HG02571 (cell line): ENCODE measurements around the gene FYN.

Experiments used
- ATAC-seq: cut with Tn5 transposase; IDR thresholded peaks from one replicate; pipeline ENCODE4 v1.9.1; 2021; ENCODE audit warnings: mild to moderate bottlenecking, moderate library complexity; ENCODE audit not compliant: unreplicated experiment

The FYN gene

DNA sequence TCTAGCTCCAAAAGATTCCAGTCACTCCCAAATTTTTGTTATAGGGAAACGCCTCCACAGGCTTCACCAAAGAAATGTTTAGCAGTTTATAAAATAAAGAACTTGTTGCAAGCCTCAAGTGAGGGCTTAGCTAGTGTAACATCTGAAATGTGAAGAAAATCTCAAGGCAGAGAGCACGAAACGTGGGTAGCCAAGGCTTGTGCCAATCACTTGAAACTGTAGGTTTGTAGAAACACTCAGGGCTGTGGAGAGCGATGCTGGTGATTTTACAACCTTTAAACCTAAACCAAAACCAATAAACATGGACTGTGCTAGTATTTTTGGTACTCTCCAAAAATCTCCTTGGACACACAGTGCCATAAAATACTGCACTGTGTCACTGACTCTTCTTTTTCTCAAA, 159.4 kb downstream of the FYN start:
- no peak for ATAC-seq

DNA sequence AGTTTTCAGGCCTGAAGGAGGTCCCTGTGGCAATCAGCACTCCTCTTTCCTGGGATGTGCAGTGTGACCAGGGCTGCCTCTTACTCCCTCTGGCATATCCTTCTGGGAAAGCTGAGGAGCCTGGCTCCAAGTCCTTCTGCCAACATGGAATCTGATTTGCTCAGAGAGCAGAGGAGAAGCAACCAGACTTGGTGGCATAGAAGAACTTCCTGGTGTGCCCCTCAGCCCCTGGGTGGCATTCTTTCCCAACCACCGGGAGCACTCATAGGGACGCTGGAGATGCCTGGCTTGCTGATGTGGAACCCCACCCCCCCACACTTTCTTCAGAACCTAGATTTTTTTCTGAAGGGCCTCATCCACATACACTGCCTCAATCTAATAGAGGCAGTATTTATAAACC, 160.0 kb downstream of the FYN start:
- no peak for ATAC-seq

DNA sequence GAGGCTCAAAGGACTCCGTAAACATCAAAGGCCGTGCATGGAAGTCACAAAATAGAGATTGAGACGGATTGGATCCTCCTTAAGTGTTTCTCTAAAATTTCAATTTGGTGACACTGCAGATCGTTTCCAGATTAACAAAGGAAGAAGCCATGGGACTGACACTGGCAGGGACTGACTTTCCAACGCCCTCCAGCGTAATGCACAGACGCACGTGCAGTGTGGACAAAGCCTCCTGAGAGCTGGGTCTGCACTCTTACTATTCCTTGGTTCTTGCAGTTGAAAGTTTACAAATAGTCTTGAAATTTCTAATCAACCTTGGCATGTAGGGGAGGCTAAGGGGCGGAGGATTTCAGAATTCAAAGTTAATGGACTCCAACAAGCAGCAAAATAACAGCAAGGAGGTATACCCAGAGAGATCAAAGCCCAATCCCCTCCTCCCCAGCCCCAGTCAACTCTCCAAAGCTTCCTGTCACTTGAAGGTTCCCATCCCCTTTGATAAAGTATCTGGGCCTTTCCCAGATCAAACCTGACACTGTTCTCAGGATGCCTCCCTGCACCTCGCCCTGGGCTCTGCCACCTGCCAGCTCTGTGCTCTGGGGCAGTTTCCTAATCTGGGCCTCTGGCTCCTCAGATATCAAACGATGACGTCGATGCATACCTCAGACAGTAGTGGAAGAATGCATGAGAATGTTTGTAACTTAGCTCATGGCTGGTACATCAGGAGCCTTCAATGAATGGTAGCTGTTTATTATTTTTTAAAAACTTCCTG, 161.1 kb downstream of the FYN start:
- ATAC-seq, result no peak

DNA sequence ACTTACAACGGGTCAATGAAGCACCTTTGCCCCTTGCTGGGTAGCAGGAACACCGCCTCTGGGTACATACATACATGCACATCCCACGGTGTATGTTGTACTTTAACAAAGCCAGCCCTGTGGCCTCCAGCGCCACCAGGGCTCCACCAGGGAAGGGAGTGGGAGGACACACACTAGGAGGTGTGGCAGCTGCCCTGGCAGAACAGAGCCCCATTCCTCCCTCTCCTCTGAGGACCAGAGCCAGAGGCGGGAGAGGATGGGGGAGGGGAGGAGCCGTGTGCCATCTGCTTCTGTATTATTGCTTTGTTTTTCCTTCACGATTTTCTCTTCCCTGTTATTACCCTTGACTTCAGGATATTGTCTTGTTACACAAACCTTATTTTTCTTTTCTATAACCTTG, 161.8 kb downstream of the FYN start:
- ATAC-seq, result no peak

DNA sequence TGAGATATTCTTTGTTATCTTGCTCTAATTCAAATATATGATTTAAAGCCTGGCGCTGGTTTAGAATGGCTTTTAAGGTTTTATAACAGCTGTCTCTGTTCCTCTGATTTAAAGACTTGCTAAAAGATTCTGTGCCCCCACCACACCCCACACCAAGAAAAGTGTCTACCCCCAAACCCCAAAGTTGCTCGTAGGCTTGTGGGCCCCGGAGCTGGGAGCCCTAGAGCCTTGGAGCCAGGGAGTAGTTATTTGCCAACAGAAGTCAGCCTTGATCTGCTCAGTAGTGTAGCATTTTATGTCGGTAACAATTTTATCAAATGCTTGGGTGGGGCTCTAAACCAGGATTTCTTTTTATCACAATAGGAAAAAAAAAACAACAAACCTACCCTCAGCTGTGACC, 162.3 kb downstream of the FYN start:
- no peak for ATAC-seq

DNA sequence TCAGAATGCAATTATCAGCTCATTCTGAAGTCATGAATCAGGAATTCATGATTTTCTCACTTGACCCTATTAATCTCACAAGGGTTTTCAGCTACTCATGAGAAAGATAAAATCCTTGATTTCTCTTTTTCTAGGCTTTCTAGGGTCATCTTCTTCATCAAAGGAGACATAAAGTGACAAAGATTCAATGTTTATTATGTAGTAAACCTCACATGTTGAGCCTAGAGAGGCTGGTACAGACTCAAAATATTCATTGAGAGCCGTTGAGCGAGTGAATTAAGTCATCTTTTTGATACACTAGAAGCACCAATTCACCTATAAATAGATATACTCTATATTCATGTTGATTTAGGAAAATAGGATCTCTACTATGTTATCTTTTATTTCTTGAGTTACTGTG, 162.8 kb downstream of the FYN start:
- ATAC-seq, result no peak

DNA sequence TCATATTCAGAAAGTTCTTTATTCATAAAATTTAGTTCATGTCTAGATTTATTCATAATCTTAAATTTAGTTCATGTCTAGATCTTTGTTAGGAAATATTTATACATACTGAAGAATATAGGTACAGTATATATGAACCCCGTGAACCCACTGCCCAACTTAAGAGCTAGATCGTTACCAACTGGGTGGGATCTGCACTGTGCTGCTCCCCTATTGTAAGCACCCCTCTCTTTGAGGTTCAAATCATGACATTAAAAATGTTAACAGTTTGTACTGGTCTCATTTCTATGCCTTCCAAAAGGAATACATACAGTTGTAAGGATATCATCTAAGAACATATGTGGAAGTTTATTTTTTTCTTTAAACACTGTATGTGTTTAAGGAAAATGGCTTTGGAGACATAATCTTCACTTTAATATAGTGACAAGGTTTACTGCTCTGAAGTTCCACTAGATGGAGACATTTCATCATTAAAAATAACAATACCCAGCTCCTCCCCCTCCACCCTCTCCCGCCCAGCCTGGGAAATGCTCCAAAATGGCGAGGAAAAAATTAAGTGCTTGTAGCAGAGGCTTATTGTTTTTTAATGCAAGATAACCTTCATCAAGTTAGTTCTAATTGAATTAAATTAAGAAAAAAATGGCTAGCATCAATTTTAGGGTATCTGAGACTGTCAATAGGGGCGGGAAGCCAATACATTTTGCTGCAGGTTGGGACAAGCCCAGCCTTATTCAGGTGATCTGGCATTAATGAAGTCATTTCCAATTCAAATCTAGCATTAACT, 163.4 kb downstream of the FYN start:
- peak; percentile 89 for ATAC-seq

DNA sequence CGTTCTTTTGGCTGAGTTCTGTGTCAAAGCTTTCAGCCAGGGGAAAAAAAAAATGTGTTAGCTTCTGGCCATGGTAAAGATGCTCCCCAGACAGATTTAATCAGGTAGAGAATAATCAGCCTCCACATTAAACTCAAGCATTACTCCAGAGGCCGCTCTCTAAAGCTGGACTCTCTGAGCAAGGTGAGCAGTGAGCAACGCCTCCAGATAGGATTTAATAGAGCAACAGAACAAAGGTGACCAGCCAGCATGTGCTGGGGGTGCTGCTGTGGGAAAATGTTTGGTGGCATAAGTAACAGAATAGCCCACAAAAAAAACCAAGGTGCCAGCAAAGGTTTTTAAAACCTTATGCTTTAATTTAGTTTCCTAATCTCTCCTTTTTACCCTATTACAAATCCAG, 164.1 kb downstream of the FYN start:
- ATAC-seq, result no peak

DNA sequence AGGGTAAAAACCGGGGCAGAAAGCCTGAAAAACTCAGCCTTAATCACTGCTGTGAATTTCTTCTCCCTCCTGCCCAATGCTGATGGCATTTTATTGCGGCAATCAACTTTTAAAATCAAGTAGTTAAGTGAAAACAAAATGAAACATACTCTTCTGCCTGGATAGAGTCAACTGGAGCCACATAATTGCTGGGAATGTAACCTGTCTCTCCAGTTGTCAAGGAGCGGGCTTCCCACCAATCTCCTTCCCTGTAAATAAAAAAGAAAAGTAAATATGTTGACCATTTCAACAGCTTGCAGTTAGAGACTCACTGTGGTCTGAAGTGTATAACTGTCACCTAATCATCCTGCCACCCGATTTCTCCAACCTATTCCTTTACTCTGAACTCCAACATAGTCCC, 165.5 kb downstream of the FYN start:
- no peak for ATAC-seq

DNA sequence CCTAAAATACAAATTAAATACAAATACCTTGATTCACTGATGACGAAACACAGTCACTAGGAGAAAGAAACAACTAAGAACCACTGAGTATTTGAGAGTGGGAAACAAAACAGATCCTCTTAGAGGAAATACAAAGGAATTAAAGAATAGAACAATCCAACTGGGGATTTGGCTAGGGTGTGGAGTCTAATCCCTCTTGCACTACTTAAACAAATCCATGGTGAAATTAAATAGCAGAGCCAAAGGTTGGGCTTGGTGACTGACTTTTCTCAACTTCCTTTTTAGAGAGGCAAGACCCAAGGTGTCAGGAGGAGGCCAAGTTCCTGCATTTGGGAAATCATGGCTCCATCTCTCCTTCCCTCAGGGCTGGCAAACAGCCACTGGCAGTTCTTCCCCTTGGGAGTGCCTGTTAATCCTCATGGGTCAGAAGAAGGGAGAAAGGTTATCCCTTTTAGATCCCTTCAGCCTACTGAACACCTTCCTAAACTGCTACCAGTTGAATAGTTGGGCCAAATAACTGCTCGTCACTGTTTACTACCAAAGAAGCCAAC, 166.3 kb downstream of the FYN start:
- no peak for ATAC-seq

DNA sequence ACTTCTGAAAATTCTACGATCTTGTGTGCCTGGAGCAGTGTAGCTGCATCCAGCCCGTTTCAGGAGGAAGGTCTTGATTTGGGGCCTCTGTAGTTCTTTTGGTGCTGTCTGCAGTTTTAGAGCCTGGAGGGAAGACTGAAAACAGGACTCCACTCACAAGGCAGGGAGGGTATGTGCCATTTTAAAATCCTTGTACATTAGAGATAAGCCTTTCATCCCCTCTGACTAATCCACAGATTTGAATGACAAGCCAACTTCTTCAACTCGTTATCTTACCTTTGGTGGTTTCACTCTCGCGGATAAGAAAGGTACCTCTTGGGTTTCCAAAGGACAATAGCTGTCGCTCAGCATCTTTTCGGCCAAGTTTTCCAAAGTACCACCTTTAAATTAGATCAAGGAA, 169.5 kb downstream of the FYN start:
- no peak for ATAC-seq

DNA sequence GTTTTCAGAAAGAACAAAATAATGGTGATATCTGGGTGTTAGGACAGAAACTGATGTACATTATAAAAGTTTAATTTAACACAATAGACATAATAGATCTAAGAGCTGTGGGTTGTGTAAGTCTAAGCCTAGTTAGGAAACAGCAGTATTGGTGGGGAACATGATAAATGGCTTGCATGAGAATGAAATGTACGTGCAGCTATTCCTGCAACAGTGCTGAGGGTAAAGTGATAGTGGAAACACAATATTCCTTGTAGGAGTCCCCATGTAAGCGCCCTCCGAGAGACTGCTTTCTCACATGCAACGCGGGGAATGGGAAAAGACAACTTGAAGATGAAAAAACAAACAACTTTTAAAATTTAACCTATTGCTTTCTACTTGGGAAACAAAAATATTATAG, 171.0 kb downstream of the FYN start:
- ATAC-seq, result no peak

DNA sequence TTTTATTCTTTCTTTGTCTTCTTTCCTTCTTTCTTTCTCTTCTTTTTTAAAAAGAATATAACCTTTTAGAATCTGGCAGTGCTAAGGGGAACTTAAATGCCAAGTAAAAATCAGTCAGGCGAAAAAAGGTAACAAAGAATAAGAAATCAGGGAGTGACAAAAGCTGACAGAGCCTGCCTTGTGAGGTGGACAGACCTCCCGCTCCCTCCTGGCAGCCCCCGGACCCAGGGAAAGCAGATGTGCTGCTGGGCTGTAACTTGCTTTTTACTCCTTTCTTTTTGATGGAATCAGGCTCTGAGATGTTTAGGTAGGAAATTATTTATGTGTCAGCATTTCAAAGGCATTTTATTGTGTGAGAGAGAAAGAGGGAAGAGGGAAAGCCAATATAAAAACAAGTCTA, 172.1 kb downstream of the FYN start:
- no peak for ATAC-seq

DNA sequence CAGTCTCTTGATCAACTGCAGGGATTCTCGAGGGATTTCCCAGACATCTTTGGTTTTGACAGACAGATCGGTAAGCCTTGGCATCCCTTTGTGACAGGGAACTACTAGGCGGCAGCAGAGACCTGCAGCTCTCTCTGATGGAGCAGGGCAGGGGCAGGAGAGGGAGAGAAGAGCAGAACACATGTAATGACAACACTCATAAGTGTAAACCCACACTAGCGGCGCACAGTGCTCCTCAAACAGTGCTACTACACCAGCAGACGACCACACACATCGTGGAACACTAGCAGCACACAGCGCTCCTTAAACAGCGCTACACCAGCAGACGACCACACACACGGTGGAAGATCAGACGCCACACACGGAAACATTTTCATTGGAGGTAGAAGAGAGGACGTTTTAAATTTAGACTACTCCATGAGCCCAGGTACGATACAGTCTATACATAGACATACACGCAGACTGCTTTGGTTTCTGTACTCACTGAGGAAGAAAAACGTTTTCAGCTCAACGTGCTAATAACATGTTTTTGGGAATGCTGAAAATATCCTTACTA, 173.0 kb downstream of the FYN start:
- ATAC-seq, result no peak

DNA sequence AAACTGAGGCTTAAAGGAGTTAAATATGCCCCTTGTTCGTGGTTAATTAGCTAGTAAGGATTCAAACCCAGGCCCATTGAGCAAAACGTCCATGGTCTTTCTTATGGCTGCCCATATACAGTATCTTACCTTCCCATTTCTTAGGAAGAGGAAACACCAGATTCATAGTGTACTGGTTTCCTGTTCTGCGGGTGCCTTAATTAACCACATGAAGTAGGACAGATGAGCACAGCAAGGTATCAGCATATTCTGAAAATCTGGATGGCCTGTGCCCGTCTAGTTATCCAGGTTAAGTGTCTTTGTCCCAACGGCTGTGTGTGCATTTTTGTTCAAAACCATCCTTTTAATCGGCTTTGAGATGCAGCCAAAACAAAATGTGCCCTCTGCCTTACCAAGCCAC, 174.1 kb downstream of the FYN start:
- ATAC-seq, result no peak

DNA sequence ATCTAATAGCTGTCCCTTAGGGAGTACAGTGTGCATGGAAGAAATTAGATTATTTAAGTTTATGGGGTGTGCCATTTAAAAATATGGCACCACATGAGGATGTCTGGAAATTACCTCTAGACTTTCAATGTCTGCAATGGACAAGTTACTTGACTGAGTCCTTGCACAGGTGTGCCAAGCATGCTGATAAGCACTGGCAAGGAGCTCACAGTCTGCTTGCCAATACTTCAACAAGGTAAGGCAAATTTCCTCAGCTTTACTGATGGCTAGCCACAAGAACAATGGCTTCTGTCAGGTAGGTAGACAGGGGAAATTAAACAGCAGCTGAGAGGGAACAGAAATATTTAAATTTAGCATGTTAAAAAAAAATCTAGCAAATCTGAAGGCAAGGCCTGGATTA, 176.4 kb downstream of the FYN start:
- ATAC-seq, result no peak

DNA sequence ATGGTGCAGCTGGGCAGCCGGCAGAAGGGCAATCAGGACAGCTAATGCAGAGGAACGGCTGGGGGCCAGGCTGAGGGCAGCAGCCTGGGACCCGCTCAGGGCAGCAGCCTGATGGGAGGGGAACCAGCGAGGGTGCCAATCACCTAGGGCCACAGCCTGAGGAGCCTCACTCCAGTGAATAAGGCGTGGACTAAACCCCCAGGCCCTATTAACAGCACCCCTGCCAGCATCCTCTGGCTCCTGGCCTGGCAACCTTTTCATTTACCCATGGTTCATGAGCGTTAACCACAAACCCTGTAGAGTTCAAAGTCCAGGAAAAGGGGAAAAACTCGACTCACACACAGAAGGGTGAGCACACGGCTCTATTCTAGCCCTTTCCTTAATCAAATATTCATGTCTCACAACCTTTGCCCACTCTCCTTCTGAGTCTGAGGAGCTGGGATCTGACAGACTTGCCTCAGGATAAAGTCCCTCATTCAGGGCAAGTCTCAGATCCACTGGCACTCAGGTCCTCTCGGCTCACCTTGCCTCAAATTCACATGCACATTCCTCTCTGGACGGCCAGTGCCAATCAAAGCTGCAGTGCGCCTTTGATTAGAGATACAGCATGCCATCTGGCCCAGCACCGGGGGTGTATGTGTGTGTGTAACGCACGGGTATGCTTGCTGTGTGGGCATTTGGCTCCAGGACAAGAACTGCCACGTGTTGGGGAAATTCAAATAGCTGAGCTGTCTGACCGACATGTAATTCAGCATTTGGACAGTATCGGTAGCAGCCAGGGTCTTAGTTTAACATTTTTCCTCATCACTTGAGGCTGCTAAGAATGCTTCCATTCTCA, 180.7 kb downstream of the FYN start:
- ATAC-seq, result no peak

DNA sequence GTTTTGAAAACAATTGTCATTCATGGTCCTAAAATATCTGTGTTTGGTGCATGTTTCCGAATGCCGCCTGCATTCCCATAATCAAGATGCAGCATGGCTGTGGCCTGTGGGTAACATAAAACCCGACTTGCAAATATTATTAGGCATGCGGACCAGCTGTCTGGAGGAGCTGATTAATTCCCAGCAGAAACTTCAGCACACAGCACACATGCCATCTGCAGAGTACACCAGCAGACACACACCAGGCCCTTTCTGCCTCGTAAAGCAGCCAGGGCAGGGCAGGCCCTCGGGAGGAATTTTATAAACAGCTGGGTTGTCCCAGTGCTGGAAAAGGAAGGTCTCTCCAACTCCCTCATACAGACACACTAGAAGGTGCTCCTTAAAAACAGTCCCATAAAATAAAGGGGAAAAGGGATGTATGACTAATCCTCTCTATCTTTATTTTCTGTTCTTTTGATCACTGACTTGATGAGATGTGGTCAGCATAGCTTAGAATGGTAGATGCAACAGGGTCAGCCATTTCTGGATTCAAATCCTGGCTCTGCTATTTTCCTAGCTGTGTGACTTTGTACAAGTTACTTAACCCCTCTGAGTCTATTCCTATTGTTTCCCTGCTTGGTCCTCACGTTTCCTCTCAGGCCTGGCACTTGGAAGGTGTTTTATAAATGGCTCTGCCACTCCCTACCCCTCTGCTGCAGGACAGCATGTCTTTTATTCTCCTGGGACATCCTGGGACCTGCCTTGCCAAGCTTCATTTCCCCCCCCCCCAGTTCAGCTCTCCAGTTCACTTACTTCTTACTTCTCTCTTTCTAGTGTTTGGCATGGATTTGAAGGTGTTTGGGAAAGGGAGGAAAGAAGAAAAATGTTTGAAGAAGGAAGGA, 181.7 kb downstream of the FYN start:
- no peak for ATAC-seq

DNA sequence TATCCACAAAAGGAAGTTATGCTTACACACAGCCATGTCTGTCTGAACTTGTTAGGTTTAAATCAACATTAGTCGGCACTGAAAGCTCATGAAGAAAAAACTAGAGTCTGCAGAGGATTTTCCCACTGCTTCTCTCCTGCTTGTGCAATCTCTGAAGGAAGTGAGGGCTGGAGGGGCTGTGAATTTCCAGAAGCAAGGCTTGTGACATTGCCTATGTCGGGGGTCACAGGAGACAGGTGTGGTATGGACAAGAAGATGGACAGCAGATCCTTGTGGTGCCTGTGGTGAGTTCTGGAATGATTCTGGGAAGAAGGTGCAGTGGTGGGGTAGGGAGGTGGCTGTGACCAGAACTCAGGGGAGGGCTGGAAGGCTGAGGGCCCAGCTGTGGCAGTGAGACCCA, 183.3 kb downstream of the FYN start:
- ATAC-seq, result no peak

DNA sequence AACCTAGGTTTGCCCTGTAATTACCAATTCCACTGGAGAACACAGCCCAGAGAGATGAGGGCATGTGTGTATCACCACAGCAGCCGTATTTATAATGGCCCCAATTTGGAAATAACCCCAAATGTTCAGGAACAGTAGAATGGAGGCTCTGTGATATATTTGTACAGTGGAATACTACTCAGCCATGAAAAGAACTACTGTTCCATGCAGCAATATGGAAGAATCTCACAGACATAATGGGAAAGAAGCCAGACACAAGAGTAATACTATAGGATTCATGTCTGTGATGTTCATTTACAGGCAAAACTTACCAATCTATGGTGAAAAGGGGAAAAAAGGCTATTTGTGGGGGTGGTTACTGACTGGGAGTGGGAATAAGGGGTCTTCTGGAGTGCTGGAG, 183.8 kb downstream of the FYN start:
- no peak for ATAC-seq
